NCI-H345 treated with DMSO at 0.1 percent for 48 hours (cell line): ENCODE measurements around the gene DNAJC5.
"Not testable (repeated sequence)": the region's sequence is repeated elsewhere in the genome, so short reads cannot be mapped to it uniquely, and the experiment has no call there.

Experiments
- DNase-seq: peaks from one replicate; lab custom pipeline; 2025; ENCODE audit not compliant: unreplicated experiment; lab: John Stamatoyannopoulos, UW

DNAJC5 gene

DNA sequence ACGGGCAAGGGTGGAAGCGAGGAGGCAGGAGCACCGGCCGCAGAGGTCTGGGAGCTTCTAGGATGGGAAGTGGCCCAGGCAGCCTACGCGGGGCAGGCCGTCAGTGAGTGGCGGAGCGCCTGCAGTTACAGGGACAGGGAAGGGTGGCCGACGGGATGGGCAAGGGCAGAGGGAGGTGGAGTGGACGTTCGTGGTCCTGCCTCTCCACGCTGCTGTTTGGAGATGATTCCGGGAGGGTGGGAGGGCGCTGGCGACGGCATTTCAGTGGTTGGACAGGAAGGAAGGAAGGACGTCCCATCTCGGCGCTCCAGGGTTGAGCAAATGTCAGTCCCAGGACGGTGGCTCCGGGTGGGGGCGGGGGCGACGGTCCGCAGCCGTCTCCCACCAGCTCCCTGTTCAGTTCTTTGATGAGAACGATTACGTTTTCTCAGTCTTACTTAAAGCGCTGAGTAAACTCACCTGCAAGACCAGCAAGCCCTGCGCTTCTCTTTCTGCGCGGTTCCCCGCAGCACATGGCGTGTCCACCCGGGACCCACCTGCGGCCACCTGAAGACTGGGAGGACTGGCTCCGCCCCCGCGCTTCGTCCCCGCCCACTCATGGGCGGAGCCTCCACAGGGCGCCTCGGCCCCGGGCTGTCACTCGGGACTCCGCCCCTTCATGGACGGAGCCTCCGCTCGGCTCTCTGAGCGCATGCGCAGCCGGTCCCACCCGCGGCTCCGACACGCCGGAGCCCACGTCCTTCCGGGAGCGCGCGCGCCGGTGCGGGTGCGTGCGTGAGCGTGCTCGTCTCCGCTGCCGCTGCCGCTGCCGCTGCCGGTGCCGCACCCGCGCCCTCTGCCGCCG lies at the start of gene DNAJC5:
Gene DNAJC5, plus strand, starts transcription at position 769 of the 844 bp plus-strand sequence. CDS start 33,220 bp downstream, outside the sequence.
- DNase-seq, result peak; percentile 94

DNA sequence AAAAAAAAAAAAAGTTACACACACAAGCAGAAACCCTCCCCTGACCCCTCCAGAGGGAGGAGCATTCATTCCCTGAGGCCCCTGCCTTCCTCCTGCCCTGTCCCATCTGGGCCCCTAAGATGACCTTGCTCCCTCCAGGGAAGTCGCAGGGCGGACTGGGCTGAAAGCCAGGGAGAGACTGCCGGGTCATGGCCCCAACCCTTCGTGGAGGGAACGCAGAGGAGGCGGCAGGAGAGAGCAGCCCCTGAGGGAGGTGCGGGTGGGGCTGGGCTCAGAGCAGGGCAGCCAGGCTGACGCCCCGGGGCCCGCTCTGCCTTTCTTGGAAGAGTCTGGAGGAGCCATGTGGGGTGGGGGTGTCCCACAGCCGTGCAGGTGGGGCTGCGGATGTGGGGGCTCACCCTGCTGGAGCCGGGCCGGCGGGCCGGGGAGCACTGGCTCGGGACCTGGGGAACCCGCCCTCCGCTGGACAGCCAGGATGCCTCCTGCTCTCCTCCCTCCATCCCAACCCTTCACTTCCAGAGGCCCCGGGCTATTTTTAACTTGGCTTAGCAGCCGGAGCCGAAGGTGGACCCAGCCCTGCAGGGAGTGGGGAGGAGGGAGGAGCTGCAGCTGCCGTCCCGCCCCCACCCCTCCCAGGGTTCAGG lies 48.7 kb upstream of the DNAJC5 start:
- no peak for DNase-seq

DNA sequence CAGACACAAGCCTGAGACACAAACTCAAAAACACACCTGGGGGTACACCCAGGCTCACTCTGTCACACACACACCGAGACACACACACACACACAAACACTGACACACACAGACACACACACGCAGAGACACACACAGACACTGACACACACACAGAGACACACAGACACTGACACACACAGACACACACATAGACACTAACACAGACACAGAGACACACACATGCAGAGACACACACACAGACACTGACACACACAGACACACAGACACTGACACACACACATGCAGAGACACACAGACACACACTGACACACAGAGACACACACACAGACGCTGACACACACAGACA lies 48.1 kb upstream of the DNAJC5 start:
- DNase-seq, result no peak

GRCh38 chr20:63847237-63848002 lies 47.5 kb upstream of the DNAJC5 start:
- no peak for DNase-seq

DNA sequence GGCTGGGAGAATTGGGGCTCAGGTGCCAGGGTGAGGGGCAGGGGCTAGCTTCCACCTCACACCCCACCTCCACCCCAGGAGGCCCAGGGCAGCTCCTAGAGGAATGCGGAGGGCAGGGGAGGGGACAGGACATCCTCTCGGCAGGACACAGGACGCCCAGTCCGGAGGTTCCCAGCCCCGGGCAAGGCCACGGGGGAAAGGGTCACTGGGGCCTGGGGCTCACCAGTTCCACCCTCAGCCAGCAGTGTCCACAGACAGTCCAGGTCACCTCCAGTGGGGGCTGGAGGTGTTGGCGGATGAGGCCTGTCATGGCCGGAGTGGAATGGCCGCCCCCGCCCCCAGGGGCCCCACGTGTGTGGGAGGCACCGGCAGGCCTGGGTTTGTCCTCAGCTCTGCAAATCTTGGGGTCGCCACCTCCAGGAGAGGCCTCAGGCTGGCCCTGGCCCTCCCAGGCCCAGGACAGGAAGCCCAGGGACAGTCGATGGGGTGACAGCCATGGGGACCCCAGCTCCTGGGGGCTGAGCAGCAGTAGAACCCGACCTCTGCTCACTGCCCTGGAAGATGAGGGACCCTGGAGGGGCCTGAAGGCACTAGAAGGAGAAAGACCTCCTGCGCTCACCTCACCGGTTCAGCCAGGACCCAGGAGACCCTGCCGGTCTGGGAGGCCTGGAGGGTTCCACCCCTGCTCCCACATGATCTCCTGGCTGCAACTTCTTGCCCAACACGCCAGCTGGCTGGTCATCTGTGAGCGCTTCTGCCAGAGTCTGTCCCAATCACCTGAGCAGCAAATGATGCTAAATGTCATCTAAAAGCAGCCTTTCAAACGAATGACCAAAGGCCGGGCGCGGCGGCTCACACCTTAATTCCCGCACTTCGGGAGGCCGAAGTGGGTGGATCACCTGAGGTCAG lies 46.7 kb upstream of the DNAJC5 start:
- DNase-seq, result no peak

GRCh38 chr20:63850689-63851547 lies 44.0 kb upstream of the DNAJC5 start:
- DNase-seq, result no peak

- DNase-seq, result not testable (repeated sequence)
Observed at GRCh38 chr20:63851548-63851943, 43.4 kb upstream of the DNAJC5 start.

GRCh38 chr20:63853733-63854068 lies 41.2 kb upstream of the DNAJC5 start:
- not testable (repeated sequence) for DNase-seq

DNA sequence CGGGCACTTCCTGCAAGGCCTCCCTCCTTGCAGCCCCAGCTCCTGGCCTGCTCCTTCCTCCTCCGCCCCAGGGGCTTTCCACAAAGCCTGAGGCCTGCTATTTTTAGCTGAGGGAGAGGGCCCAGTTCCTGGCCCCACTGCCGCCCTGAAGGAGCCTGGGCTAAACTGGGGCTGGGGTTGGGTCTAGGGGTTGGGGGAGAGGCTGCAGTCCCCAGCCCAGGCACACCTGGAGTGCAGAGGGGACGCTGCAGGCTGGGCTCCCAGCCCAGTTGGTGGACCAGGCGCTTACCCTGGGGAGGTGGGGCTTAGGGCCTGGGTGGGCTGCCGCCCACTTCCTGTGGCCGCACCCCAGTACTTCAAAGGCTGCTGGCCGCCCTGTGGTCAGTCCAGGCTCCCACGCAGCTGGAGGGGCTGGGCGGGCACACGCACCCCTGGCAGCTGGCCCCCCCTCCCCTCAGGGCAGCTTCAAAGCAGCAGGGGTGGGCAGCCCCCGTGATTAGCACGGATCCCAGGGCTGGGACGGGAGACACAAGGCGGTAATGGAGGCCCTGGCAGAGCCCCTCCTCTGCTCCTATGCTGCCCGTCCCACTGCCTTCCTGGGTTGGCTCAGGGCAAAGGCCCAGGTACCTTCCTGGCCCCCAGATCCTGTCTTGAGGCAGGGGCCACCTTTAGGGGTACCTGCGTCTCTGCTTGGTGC lies 40.7 kb upstream of the DNAJC5 start:
- DNase-seq, result no peak

- DNase-seq, result no peak
Observed at GRCh38 chr20:63854766-63855362, 40.1 kb upstream of the DNAJC5 start.

DNA sequence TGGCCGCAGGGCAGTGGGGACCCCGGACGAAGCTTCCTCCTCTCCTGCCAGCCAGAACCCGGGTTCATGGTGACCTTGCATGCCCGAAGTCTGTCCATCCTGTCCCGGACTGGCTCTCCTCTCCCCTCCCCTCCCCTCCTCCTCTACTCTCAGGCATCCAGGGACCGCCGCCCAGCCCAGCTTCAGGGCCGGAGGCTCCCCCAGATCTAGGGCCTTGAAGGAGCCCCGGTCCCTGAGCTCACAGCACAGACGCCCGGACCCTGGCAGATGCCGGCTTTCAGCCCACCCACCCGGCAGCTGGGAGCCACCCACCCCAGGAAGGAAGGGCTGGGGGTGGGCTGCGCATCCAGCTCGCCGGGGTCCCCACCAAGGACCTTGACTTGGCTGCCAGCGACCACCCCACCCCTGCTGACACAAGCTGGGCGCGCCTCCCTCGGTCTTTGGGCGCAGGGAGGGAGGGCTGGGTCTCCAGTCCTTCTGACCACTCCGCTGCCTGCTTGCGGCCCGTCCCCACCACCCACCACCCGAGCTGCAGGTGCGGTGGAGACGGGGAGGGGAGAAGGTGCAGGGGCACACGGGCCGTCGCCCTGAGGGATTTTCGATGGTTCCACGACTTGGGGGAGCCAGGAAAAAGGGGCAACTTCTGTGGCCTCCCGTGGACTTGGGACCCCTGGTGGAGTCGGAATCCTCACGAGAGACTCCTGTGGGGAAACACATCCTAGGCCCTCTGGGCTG lies 39.4 kb upstream of the DNAJC5 start:
- no peak for DNase-seq

DNA sequence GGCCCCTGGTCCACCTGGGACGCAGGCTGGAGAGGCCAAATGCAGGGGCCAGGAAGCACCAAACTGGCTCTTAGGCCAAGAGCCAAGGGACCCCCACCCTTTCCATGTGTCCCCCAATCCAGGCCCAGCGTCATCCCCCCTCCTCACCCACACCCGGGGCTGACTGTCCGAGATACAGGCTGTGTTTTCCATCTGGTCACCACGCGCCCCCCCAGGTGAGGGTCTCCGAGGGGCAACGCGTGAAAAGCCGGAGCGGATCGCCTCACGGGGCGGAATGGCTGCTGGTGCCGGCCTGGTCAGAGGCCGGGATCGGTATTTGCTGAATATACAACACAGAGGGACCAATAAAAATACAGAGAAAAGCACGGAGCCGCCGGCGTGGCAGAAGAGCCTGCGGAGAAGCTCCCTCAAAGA lies 38.8 kb upstream of the DNAJC5 start:
- DNase-seq, result no peak

GRCh38 chr20:63857764-63858392 lies 37.0 kb upstream of the DNAJC5 start:
- no peak for DNase-seq

- DNase-seq, result no peak
Observed at GRCh38 chr20:63858393-63859165, 36.3 kb upstream of the DNAJC5 start.

DNA sequence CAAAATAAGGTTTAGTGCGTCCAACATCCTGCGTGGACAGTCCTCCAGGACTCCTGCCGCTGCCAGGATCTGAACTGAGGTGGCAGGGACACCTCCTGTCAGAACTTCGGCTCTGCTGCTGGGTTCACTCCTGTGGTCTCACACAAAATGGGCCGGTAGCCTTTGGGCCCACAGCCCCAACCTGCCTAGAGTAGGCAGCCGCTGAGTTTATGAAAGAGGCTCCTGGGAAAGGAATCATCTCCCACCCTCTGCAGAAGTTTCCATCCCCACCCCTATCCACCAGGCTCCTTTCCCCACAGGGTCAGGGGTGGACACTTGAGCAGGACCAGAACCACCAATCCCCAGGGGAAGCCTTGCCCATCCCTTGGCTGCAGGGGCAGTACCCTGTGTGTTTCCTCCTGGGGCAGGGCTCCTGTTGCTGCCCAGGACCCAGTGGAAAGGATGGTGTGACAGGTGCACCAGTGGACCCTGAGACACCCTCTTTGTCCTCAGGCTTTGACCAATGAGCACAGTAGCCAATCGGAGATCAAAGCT lies 35.7 kb upstream of the DNAJC5 start:
- no peak for DNase-seq

DNA sequence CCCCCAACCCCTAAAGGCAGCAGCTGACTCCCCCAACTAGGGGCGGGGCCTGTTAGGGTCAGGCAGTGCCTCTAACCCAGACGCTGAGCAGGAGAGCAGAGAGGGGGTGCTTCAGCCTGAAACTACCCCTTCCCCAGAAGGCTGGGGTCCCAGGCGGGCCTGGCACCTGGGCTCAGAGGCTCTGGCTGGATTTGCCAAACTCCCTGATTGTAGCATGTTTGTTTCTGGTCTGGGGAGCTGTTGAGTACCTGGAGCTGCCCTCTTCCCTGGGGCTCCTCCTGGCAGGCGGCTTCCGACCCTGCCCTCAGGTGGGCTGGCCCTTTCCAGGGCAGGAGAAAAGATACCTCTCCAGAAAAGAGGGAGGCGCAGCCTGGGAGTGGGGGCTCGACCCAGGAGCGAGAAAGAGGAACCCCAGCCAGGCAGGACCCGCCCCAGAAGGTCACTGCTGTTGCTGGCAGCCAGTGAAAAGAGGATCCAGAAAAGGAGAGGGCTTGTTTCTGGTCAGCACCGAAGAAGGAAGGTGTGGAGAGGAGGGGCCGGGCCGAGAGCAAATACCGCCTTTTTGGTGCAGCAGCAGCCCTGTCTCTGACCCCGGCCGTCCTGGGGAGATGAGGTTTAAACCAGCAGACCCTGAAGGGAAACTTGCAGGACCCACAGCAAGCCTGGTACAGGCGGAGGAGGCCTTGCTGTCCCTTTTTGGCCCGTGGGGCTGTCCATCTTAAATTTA lies 34.4 kb upstream of the DNAJC5 start:
- DNase-seq, result no peak
